NOMO-1 treated with dmso at 0.1 percent for 144 hours (cell line): ENCODE data around the gene MAML2.
A peak's percentile ranks its signal among the peaks of the same experiment; 100 is the strongest.
"Not testable (repeated sequence)": the region's sequence is repeated elsewhere in the genome, so short reads cannot be mapped to it uniquely, and the experiment has no call there.

Experiments
- DNase-seq: peaks from one replicate; lab custom pipeline; 2025; ENCODE audit not compliant: unreplicated experiment; lab: John Stamatoyannopoulos, UW

MAML2 gene

GRCh38 chr11:96191752-96192151 is 151.2 kb downstream of the MAML2 start:
- DNase-seq, result no peak

- no peak for DNase-seq
These were observed 153.6 kb downstream of the MAML2 start for GRCh38 chr11:96189351-96189750.

- DNase-seq, result no peak
These were observed 154.6 kb downstream of the MAML2 start for GRCh38 chr11:96188243-96189006.

GRCh38 chr11:96187822-96188221 is 155.2 kb downstream of the MAML2 start:
- no peak for DNase-seq

- no peak for DNase-seq
These were observed 156.2 kb downstream of the MAML2 start for GRCh38 chr11:96186806-96187205.

GRCh38 chr11:96185220-96185768 is 157.7 kb downstream of the MAML2 start:
- no peak for DNase-seq

GRCh38 chr11:96180937-96181336 is 162.1 kb downstream of the MAML2 start:
- DNase-seq, result not testable (repeated sequence)

- no peak for DNase-seq
These were observed 162.7 kb downstream of the MAML2 start for GRCh38 chr11:96180341-96180740.

GRCh38 chr11:96179905-96180304 is 163.1 kb downstream of the MAML2 start:
- DNase-seq, result no peak

- DNase-seq, result no peak
These were observed 164.1 kb downstream of the MAML2 start for GRCh38 chr11:96178887-96179279.

GRCh38 chr11:96178049-96178886 is 164.7 kb downstream of the MAML2 start:
- no peak for DNase-seq

- DNase-seq, result no peak
These were observed 165.8 kb downstream of the MAML2 start for GRCh38 chr11:96177146-96177545.

- DNase-seq, result no peak
These were observed 169.1 kb downstream of the MAML2 start for GRCh38 chr11:96173906-96174305.

- DNase-seq, result peak; percentile 47
These were observed 169.6 kb downstream of the MAML2 start for GRCh38 chr11:96173422-96173821.

GRCh38 chr11:96172604-96173003 is 170.4 kb downstream of the MAML2 start:
- DNase-seq, result no peak

GRCh38 chr11:96169250-96169649 is 173.7 kb downstream of the MAML2 start:
- DNase-seq, result no peak

- peak; percentile 53 for DNase-seq
These were observed 174.4 kb downstream of the MAML2 start for GRCh38 chr11:96168623-96169022.

GRCh38 chr11:96167787-96168186 is 175.2 kb downstream of the MAML2 start:
- no peak for DNase-seq

- DNase-seq, result no peak
These were observed 175.7 kb downstream of the MAML2 start for GRCh38 chr11:96167203-96167758.

GRCh38 chr11:96162816-96163499 is 180.0 kb downstream of the MAML2 start:
- no peak for DNase-seq
